Activated naive CD4-positive, alpha-beta T cell treated with anti-CD3 and anti-CD28 coated beads, Interleukin-2, amount 50 U/mL, for 24 hours (primary cell): ENCODE measurements around the gene PLEKHG4B.
"Not testable (repeated sequence)": the region's sequence is repeated elsewhere in the genome, so short reads cannot be mapped to it uniquely, and the experiment has no call there.

Experiments
- H3K27ac Mint-ChIP-seq: one replicate; pipeline ENCODE4 v1.8.0; 2021; ENCODE audit warnings: mild to moderate bottlenecking, mixed read lengths
- H3K27me3 Mint-ChIP-seq: one replicate; pipeline ENCODE4 v1.8.0; 2021; ENCODE audit warnings: mixed read lengths
- H3K36me3 Mint-ChIP-seq: one replicate; pipeline ENCODE4 v1.8.0; 2021; ENCODE audit warnings: mixed read lengths
- H3K4me1 Mint-ChIP-seq: one replicate; pipeline ENCODE4 v1.8.0; 2021; ENCODE audit warnings: mixed read lengths
- H3K4me3 Mint-ChIP-seq: one replicate; pipeline ENCODE4 v1.8.0; 2021; ENCODE audit warnings: mild to moderate bottlenecking, mixed read lengths
- H3K9me3 Mint-ChIP-seq: one replicate; pipeline ENCODE4 v1.8.0; 2021; ENCODE audit warnings: mixed read lengths

PLEKHG4B gene

DNA sequence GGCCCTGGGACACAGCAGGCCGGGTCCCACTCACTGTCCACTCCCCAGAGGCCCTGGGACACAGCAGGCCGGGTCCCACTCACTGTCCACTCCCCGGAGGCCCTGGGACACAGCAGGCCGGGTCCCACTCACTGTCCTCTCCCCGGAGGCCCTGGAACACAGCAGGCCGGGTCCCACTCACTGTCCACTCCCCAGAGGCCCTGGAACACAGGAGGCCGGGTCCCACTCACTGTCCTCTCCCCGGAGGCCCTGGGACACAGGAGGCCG is 18.9 kb upstream of the PLEKHG4B start:
- not testable (repeated sequence) for H3K36me3 Mint-ChIP-seq, H3K9me3 Mint-ChIP-seq, H3K4me1 Mint-ChIP-seq, H3K27ac Mint-ChIP-seq, H3K27me3 Mint-ChIP-seq, H3K4me3 Mint-ChIP-seq

DNA sequence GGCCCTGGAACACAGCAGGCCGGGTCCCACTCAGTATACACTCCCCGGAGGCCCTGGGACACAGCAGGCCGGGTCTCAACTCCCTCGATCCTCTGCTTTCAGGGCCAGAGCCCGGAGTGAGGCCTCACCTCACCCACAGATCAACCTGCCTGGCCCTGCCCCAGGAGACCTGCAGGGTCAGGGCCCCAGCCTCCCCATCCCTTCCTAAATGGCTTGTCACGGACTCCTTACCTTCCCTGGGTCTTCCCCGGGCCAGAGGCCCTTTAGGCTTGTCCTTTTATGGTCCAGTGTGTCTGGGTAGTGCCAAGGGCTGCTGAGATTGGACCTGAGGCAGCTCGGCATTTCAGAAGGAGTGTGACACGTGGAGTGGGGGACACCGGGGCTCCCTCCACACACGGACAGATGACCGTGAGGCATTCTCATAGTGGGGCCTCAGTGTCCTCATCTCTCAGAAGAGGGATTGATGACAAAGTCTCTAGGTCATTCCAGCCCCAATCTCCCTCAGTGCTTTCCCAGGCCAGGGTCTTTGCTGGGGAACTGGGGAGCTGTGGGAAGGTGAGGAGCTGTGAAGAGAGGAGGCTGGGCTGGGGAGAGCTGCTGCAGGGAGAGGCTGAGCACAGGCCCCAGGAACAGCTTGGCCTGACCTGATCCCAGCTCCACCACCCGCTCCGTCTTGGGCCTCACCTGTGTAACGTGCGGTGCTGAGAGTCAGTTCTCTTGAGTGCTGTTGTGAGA is 18.0 kb upstream of the PLEKHG4B start:
- H3K27me3 Mint-ChIP-seq = peaks cover 6% of the 10 kb centered on the region
- H3K4me3 Mint-ChIP-seq = no peak overlapping the region
- no peaks in the 10 kb centered on the region for H3K9me3 Mint-ChIP-seq
- H3K27ac Mint-ChIP-seq = no peak overlapping the region
- no peaks in the 10 kb centered on the region for H3K4me1 Mint-ChIP-seq
- no peaks in the 10 kb centered on the region for H3K36me3 Mint-ChIP-seq

DNA sequence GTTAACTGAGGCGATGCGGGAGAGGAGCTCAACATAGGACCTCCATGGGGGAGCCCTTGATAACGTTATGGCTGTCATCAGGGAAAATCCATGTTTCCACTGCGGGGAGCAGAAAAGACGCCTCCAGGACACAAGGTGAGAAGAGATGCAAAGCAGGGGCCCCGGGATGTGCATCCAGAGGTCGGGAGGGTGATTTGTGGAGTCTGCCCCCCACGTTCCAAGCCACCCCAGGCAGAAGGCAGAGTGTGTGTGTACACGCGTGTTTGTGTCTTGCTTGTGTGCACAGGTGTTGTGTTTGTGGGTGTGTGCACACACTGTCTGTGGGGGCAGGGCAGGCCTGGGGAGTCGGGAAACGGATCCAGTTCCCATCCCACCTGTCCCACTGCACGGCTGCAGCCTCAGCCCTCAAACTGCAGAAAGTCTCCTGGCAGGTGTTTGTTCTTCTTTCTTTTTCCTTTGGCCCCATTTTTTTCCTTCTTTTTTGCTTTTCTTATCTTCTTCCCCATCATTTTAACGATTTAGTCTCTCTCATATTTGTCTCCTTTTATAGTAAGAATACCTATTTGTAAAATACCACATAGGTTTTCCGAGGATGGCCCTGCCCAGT is 17.4 kb upstream of the PLEKHG4B start:
- peaks cover 3% of the 10 kb centered on the region for H3K27me3 Mint-ChIP-seq
- no peak overlapping the region for H3K27ac Mint-ChIP-seq
- no peaks in the 10 kb centered on the region for H3K9me3 Mint-ChIP-seq

DNA sequence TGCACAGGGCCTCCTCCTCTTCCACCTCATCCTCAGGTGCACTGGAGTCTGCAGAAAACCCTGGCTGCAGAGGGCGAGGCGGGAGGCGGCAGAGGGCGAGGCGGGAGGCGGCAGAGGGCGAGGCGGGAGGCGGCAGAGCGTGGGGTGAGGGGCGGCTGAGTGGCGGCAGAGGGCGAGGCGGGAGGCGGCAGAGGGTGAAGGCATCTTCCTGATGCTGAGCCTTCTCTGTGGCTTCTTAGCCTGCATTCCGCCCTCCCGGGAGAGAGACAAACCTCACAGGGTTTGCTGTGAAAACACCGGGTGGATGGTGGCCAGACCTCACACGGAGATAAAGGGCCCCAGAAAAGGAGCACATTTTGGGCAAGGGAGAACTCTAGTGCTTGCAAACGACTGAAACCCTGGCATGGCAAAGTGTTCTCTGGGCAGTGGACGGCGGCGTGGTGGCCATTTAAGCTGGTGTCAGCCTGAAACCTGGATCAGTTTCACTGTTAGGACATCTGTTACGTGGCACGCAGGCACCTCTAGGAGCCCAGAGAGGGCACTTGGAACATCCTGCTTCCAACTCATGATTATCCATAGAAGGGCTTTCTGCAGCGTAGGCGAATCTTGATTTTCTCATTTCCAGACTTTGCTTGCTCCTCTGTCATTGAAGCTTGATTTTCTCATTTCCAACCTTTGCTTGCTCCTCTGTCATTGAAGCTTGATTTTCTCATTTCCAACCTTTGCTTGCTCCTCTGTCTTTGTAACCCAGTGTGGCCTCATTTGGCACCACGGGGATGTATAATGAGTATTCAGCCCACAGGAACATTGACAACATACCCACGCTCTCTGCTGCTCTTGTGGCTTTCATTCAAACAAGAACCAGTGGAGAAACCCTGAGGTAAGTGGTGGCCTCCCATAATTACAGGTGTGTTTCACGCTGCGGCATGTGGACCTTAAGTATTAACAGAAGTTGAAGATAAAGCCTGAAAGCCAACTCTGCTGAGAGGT is 16.3 kb upstream of the PLEKHG4B start:
- Mint-ChIP-seq H3K4me1 (no peaks in the 10 kb centered on the region), H3K4me3 (no peak overlapping the region), H3K27ac (no peak overlapping the region), H3K36me3 (no peaks in the 10 kb centered on the region), H3K27me3 (peaks cover 2% of the 10 kb centered on the region), H3K9me3 (no peaks in the 10 kb centered on the region)

More for the DNA sequence above, 17.4 kb upstream of the PLEKHG4B start:
- Mint-ChIP-seq H3K4me1 (no peaks in the 10 kb centered on the region), H3K36me3 (no peaks in the 10 kb centered on the region), H3K4me3 (no peak overlapping the region)

DNA sequence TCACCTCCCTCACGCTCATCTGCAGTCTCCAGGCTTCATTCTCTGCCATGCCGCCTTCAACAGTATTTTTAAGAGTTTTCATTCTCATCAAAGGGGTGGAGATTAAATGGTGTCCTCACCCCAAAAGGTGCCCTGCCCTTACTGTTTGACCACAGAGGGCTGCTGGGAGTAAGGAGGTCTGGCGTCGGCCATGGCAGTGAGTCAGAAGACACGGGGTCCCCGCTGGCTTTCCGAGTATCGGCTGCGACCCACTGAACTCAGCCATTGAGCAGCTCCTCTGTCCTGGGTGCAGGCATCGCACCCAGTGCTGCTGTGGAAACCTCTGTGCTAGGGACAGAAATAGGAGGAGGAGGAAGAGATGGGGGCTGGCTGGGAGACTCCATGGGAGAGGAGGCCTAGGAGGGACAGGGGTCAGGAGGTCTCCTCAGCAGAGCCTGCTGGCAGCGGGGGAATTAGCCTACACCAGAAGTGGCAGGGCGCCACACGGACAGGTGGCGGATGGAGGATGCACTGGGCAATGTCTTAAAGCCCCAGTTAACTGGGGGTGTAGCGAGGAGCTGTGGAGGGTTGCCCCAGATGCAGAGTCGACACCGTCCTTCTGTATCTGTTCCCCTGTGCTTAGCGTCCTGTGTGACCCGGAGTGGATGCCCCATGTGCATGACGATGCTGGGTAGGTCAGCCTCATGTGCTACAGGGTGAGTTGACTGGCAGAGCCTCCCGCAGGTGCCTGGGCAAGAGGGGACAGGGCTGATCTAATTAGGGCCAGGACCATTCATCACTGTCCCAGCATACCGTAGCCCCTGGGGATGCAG is 15.4 kb upstream of the PLEKHG4B start:
- Mint-ChIP-seq H3K4me3 (no peak overlapping the region), H3K4me1 (no peaks in the 10 kb centered on the region), H3K27ac (no peak overlapping the region), H3K36me3 (no peaks in the 10 kb centered on the region), H3K9me3 (no peaks in the 10 kb centered on the region), H3K27me3 (peaks cover 2% of the 10 kb centered on the region)

DNA sequence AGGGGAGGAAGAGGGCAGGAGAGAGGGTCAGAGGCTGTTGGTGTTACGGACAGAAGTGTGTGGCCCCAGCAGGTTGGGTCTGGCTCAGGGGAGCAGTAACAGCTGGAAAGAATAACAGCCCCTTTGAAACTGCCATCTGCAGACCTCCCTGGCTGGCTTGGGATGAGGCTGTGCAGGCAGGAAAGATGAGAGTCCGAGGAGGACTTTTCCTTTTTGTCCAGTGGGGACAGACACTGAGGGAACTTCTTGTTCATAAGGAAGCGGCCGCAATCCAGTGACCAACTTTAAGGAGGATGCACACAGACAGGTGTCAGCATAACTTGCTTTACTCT is 14.8 kb upstream of the PLEKHG4B start:
- Mint-ChIP-seq H3K27me3 (peaks cover 3% of the 10 kb centered on the region), H3K36me3 (no peaks in the 10 kb centered on the region), H3K9me3 (no peaks in the 10 kb centered on the region), H3K4me3 (no peak overlapping the region), H3K27ac (no peak overlapping the region), H3K4me1 (no peaks in the 10 kb centered on the region)

DNA sequence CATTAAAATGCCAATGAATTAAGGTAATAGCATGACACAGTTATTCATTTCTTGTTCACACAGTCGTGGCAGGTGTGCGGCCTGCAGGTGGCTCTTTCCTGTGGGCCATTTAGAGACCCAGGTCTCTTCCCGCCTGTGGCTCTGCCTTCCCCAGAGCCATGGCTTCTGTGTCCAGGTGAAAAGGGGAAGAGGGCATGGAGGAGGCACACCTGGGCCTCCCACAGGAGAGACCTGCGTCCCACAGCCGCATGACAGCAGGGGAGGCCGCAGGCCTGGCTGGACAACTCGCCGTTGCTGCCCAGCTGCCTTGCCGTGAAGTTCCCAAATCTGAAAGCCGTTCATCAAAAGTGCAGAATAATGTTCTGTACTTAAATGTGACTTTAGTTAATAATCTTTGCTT is 14.4 kb upstream of the PLEKHG4B start:
- Mint-ChIP-seq H3K9me3 (no peaks in the 10 kb centered on the region), H3K36me3 (no peaks in the 10 kb centered on the region), H3K27ac (no peak overlapping the region), H3K4me1 (no peaks in the 10 kb centered on the region), H3K27me3 (peaks cover 6% of the 10 kb centered on the region), H3K4me3 (no peak overlapping the region)

DNA sequence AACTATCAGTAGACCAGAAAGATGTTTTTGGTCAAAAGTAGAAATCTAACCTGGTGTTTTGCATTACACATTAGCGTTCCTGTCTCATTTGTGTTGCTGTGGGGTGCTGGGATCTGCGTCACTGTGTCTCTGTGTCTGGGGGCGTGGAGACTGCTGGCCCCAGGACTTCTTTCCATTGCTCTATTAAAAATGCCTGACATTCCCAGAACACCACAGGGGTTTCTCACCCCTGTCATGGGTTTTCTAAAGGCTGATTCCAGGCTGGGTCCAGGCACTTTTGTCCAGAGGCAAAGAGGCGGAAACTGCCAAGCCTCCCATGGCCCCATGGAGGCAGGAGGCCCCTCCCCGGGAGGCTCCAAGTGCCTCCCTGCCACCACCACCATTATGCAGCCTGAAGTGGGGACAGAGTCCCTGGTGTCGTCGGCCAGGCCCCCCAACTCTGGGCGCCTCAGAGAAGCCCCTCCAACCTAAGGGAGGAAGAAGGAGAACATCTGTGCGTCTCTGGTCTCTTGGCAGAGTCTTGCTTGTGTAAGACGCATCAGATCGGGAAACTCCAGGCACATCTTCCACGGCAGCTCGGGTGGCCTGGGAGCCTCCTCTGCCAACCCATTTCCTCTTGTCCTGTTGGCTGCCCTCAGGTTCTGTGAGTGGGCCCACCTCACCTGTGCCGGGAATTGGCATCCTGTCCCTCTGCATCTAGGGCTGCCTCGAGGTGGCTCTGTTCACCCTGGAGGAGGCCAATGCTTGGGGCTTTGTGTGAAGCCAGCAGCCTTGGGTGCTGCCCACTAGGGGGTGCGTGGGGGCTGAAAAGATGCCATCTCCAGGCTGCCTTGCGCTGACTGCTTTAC is 13.8 kb upstream of the PLEKHG4B start:
- no peak overlapping the region for H3K27ac Mint-ChIP-seq
- no peaks in the 10 kb centered on the region for H3K4me1 Mint-ChIP-seq
- no peaks in the 10 kb centered on the region for H3K36me3 Mint-ChIP-seq
- no peak overlapping the region for H3K4me3 Mint-ChIP-seq
- H3K27me3 Mint-ChIP-seq = peaks cover 9% of the 10 kb centered on the region
- H3K9me3 Mint-ChIP-seq = no peaks in the 10 kb centered on the region

DNA sequence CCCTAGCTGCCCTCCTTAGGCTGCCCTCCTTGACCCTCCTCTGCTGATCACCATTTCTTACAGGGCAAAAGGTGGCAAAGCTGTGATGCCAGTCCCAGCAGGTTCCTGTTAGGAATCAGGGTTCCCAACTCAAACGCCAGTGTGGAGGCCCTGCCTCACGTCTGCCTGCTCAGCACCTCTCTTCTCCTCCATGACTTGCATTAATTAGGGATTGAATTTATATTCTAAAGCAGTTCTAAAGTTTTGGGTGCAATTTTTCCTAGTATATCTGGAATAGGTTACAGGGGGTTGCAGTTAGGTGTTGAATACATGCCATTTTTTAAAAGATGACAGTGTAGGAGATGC is 13.2 kb upstream of the PLEKHG4B start:
- Mint-ChIP-seq H3K27ac (no peak overlapping the region), H3K27me3 (peaks cover 9% of the 10 kb centered on the region), H3K9me3 (no peaks in the 10 kb centered on the region), H3K4me3 (no peak overlapping the region), H3K4me1 (no peaks in the 10 kb centered on the region), H3K36me3 (no peaks in the 10 kb centered on the region)

DNA sequence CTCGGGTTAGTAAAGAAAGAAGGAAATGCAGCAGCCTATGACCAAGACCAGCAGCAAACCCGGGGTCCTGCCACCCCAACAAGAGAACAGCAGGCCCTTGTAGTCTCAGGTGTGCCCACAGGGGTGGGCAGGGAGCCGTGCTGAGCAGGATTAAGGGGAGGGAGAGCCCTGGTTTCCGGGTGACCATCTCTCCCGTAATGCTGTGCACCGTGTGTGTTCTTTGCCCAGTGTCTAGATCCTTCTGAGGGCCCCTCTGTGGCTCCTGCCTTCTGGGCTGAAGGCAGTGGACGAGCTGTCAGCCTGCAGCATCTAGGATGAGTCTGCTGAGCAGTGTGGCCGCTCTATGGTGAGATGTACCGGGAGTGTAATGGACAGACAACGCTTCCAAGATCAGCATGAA is 12.7 kb upstream of the PLEKHG4B start:
- H3K27ac Mint-ChIP-seq = no peak overlapping the region
- no peaks in the 10 kb centered on the region for H3K9me3 Mint-ChIP-seq
- no peaks in the 10 kb centered on the region for H3K4me1 Mint-ChIP-seq
- H3K4me3 Mint-ChIP-seq = no peak overlapping the region
- peaks cover 9% of the 10 kb centered on the region for H3K27me3 Mint-ChIP-seq
- no peaks in the 10 kb centered on the region for H3K36me3 Mint-ChIP-seq

DNA sequence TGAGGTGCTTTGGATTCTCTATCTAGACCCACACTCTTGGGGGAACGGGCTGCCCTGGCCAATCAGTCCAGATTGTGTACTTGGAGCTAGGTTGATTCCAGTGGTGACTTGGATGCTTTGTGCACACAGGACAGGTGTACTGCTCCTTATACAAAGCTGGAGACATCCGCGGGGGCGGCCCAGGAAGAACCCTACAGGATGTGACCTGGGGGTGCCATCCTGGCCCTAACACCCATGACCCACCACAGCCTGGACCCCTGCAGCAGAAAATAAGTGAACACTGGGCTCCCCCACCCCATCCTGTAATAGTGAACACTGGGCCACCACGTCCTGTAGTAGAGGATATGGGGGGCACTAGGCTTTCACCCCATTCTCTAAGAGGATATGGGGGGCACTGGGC is 12.1 kb upstream of the PLEKHG4B start:
- H3K9me3 Mint-ChIP-seq = no peaks in the 10 kb centered on the region
- peaks cover 9% of the 10 kb centered on the region for H3K27me3 Mint-ChIP-seq
- H3K4me3 Mint-ChIP-seq = no peak overlapping the region
- no peaks in the 10 kb centered on the region for H3K4me1 Mint-ChIP-seq
- no peaks in the 10 kb centered on the region for H3K36me3 Mint-ChIP-seq
- H3K27ac Mint-ChIP-seq = no peak overlapping the region

DNA sequence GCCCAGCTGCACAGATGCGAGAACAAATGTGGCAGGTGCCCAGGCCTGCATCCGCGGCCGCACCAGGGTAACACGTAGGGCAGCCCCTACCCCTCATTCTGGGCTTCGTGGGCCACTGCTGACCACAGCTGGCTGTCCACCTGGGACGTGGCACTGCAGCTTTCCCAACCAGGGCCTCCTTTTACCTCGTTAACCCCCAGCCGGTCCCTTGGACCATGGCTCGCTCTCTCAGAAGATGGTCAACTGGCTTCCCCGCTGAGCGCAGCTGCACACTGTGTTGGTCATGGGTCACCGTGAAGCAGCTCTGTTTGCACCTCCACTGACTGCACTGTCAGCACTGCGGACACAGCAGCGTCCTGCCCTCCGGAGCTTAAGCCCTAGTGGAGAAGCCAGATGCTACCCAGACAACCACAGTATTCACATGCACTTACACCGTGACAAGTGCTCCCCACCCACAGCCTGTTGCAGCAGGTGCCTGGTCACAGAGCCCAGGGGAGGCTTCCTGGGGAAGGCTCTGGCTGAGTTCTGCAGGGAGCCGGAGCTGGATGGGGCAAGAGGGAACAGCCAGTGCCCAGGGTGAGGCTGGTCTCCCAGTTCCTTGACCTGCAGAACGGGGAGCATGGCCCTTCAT is 10.5 kb upstream of the PLEKHG4B start:
- peaks cover 9% of the 10 kb centered on the region for H3K27me3 Mint-ChIP-seq
- no peaks in the 10 kb centered on the region for H3K4me1 Mint-ChIP-seq
- no peak overlapping the region for H3K27ac Mint-ChIP-seq
- no peaks in the 10 kb centered on the region for H3K9me3 Mint-ChIP-seq
- H3K36me3 Mint-ChIP-seq = no peaks in the 10 kb centered on the region
- H3K4me3 Mint-ChIP-seq = no peak overlapping the region

DNA sequence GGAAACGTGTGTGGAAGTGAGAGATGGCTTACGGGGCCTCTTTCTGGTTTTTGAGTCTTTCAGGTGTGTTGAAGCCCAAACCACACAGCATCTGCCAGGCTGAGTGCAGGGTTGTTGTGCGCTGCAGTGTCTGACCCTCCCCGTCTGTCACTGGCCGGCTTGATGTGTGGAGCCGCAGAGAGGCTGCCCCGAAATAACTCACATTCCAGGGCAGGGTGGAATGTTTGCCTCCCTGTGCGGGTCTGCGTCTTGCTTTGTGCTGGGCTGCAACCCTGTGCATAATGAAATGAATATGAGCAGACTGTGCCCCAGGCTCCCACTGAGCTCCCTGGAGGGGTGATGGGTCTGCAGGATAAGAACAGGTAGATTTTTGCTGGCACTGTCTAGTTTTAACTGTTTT is 9.9 kb upstream of the PLEKHG4B start:
- Mint-ChIP-seq H3K4me3 (no peak overlapping the region), H3K36me3 (no peaks in the 10 kb centered on the region), H3K9me3 (no peaks in the 10 kb centered on the region), H3K27ac (no peak overlapping the region), H3K4me1 (no peaks in the 10 kb centered on the region), H3K27me3 (peaks cover 9% of the 10 kb centered on the region)

DNA sequence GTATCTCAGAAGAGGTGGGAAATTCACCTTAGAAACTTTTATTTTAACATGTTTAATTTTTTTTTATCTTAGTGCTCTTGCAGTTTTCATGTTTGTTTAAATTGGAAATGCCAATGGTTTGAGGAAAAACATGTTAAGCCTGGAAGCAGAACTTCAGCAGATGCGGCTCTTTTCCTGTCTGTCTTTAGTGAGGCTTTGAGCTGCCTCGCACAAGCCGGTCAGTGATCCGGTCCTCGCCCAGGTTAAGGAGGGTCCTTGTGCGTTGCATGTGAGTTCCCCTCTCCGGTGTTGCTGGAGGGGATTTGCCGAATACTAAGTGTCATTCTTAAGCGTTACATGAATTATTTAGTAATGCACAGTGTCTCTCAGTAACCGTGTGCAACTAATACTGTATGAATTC is 9.4 kb upstream of the PLEKHG4B start:
- Mint-ChIP-seq H3K36me3 (no peaks in the 10 kb centered on the region), H3K27ac (no peak overlapping the region), H3K4me3 (no peak overlapping the region), H3K9me3 (no peaks in the 10 kb centered on the region), H3K4me1 (no peaks in the 10 kb centered on the region), H3K27me3 (peaks cover 12% of the 10 kb centered on the region)

DNA sequence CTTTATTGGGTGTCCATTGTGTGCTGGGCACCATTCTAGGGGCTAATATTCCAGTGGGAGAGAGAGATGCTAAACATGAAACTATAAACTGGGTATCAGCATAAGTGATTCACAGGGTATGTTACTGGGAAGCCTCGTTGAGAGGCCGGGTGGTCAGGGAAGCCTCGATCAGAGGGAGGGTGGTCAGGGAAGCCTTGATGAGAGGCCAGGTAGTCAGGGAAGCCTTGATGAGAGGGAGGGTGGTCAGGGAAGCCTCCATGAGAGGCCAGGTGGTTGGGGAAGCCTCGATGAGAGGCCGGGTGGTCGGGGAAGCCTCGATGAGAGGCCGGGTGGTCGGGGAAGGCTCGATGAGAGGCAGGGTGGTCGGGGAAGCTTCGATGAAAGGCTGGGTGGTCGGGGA is 8.9 kb upstream of the PLEKHG4B start:
- no peaks in the 10 kb centered on the region for H3K9me3 Mint-ChIP-seq
- no peaks in the 10 kb centered on the region for H3K4me1 Mint-ChIP-seq
- peaks cover 13% of the 10 kb centered on the region for H3K27me3 Mint-ChIP-seq
- H3K27ac Mint-ChIP-seq = no peak overlapping the region
- H3K36me3 Mint-ChIP-seq = no peaks in the 10 kb centered on the region
- no peak overlapping the region for H3K4me3 Mint-ChIP-seq
